ENCODE data around the gene SHPK. TPM values are rescaled to one million over a fixed set of nuclear protein-coding genes. Genes with fewer than 3 reads are reported as not detected.

Gene SHPK
- total RNA-seq, 1 experiment from 2014 or later = 19.6 TPM

GRCh38 chr17:3585826-3586225 is 50.2 kb downstream of the SHPK start (continued):
- TF ChIP-seq TCF7L2 (IDR thresholded peaks at IDR 0.05; ENCODE audit: borderline replicate concordance, extremely low read depth, insufficient read depth, insufficient read length) (no peak), JUND (IDR thresholded peaks at IDR 0.05) (no peak), FOSL1 (IDR thresholded peaks at IDR 0.05; ENCODE audit: low read depth) (no peak), EZH2phosphoT487 (IDR thresholded peaks at IDR 0.05; ENCODE audit: borderline replicate concordance) (no peak), CEBPB (IDR thresholded peaks at IDR 0.05; ENCODE audit: low read depth) (no peak), REST (IDR thresholded peaks at IDR 0.05; ENCODE audit: low read depth) (no peak), EGR1 (IDR thresholded peaks at IDR 0.05; ENCODE audit: low read depth) (no peak), POLR2AphosphoS5 (IDR thresholded peaks at IDR 0.05; ENCODE audit: low read depth, low read length) (no peak), ZFX (IDR thresholded peaks at IDR 0.05) (no peak)

GRCh38 chr17:3583456-3583855 is 52.6 kb downstream of the SHPK start:
- Histone ChIP-seq H3K27me3 (ENCODE audit: insufficient read depth, low read length) (no peaks in the 10 kb centered on the region), H3K9ac (ENCODE audit: low read length) (no peak overlapping the region), H2AFZ (ENCODE audit: low read depth, low read length, poor library complexity, severe bottlenecking) (no peak overlapping the region), H3K36me3 (ENCODE audit: control insufficient read depth in 1 of 2, insufficient read depth in 2 of 2, low read length in 2 of 2) (peaks cover 7 to 9% of the 10 kb centered on the region in 2 experiments; a peak in 2 of 4 replicates), H3K4me1 (ENCODE audit: control insufficient read depth in 1 of 2, insufficient read depth in 2 of 2, low read length in 2 of 2) (no peaks in the 10 kb centered on the region), H3K9me2 (ENCODE audit: insufficient read depth) (no peaks in the 10 kb centered on the region), H3K4me3 (replicated peaks in 1 of 2; ENCODE audit: low read depth in 1 of 2, low read length in 2 of 2) (no peak overlapping the region), H3K4me2 (ENCODE audit: low read length) (no peak overlapping the region), H4K20me1 (ENCODE audit: insufficient read depth) (no peaks in the 10 kb centered on the region), H3K79me2 (ENCODE audit: insufficient read depth, low read length) (no peaks in the 10 kb centered on the region), H3K27ac (ENCODE audit: low read depth, low read length) (no peak overlapping the region), H3K9me3 (ENCODE audit: control insufficient read depth in 1 of 2, insufficient read depth in 1 of 2, low read depth in 1 of 2, low read length in 2 of 2) (no peaks in the 10 kb centered on the region)
- intact Hi-C loops (cut with micrococcal nuclease) = no loop called here
- TF ChIP-seq EZH2 (IDR thresholded peaks at IDR 0.05) (no peak), CBX3 (IDR thresholded peaks at IDR 0.05; ENCODE audit: low read depth) (no peak), TCF7L2 (IDR thresholded peaks at IDR 0.05; ENCODE audit: borderline replicate concordance, extremely low read depth, insufficient read depth, insufficient read length) (no peak), FOSL1 (IDR thresholded peaks at IDR 0.05; ENCODE audit: low read depth) (no peak), JUND (IDR thresholded peaks at IDR 0.05) (no peak), ELF1 (IDR thresholded peaks at IDR 0.05; ENCODE audit: borderline replicate concordance, low read depth) (no peak)
- CTCF ChIA-PET = no interaction called here
- DNase-seq (ENCODE audit: low read depth, low spot score) (no peak), ATAC-seq (no peak)
- RAD21 ChIA-PET (ENCODE audit: low non-redundant PET in 1 of 2, low total read pairs in 2 of 2, uncharacterized antibody in 2 of 2, unreplicated experiment in 2 of 2) = no interaction called here
- POLR2A ChIA-PET = no interaction called here
- BruUV-seq (replicated peaks) = no TSS peak

All from HCT116 (cell line).